Tibial nerve (tissue), 4 donors: Measurements from ENCODE around the gene IGF2R. TPM values are rescaled to one million over a fixed set of nuclear protein-coding genes. Genes with fewer than 3 reads are reported as not detected.

Experiments
- DNase-seq, 2 donors: peaks; one replicate each; pipeline ENCODE4 v3.0.0-alpha.2; 2019; ENCODE audit warnings: low spot score in 2 of 2
- H3K27ac ChIP-seq, 4 donors: fragments of 200-600 bp; sonication (generic) in 3 of 4; one replicate each; pipeline ENCODE4 v1.5.1; 2017 to 2019; ENCODE audit warnings: mild to moderate bottlenecking in 1 of 4
- H3K27me3 ChIP-seq, 2 donors: fragments of 200-600 bp; sonication (generic) in 1 of 2; one replicate each; pipeline versions ENCODE4 v1.5.1 to v1.6.0; 2017 to 2019
- H3K36me3 ChIP-seq, 3 donors: fragments of 200-600 bp; sonication (generic); one replicate each; pipeline ENCODE4 v1.5.1; 2018 to 2019
- H3K4me1 ChIP-seq, 4 donors: fragments of 200-600 bp; sonication (generic) in 3 of 4; one replicate each; pipeline ENCODE4 v1.5.1; 2017 to 2019
- H3K4me3 ChIP-seq, 4 donors: fragments of 200-600 bp; sonication (generic) in 3 of 4; one replicate each; pipeline ENCODE4 v1.5.1; 2017 to 2019; ENCODE audit warnings: mild to moderate bottlenecking in 1 of 4, moderate library complexity in 1 of 4
- H3K9me3 ChIP-seq, 4 donors: fragments of 200-600 bp; sonication (generic) in 3 of 4; one replicate each; pipeline ENCODE4 v1.5.1; 2017 to 2019
- CTCF ChIP-seq, 5 experiments: fragments of 200-600 bp in 3 of 5; fragments of 450-650 bp in 2 of 5; sonication (generic) in 3 of 5; IDR thresholded peaks; one replicate each; pipeline ENCODE4 v1.5.1; 2016 to 2019; ENCODE audit warnings: antibody characterized with exemption in 5 of 5, mild to moderate bottlenecking in 3 of 5, moderate library complexity in 2 of 5
- EP300 ChIP-seq, 2 donors: sonication (generic); formaldehyde crosslinking; IDR thresholded peaks; one replicate each; pipeline ENCODE4 v1.6.1; 2017; ENCODE audit warnings: antibody characterized with exemption in 2 of 2, mild to moderate bottlenecking in 1 of 2
- POLR2A ChIP-seq, 2 donors: fragments of 450-650 bp; IDR thresholded peaks; one replicate each; pipeline ENCODE4 v1.6.1; 2017; ENCODE audit warnings: antibody characterized with exemption in 2 of 2, mild to moderate bottlenecking in 2 of 2, moderate library complexity in 2 of 2
- WGBS, 2 donors: methylation state at CpG; one replicate each; pipeline ENCODE4 v1.1.5; 2018; 5-methylcytosine and 5-hydroxymethylcytosine counted together
- total RNA-seq, 4 donors: library from RNA; depleted of rRNA; stranded (reverse); fragments of >200 nt; gene quantifications; one replicate each; pipeline ENCODE4 v1.1.0, GENCODE V29; 2016

The IGF2R gene
- total RNA-seq, 4 donors from 2014 or later = 60.1 to 81.3 (median 68.5) TPM

GRCh38 chr6:160141001-160141726 is 172.3 kb downstream of the IGF2R start:
- TF ChIP-seq CTCF (IDR thresholded peaks at IDR 0.05) = no peak
- no peak for TF ChIP-seq POLR2A (IDR thresholded peaks at IDR 0.05)
- TF ChIP-seq EP300 (IDR thresholded peaks at IDR 0.05) = peak in 1 of 2 donors; percentile 23
- Histone ChIP-seq H3K9me3 (no peaks in the 10 kb centered on the region), H3K4me3 (no peak overlapping the region), H3K36me3 (no peaks in the 10 kb centered on the region), H3K4me1 (peaks cover 0 to 15% (median 2%) of the 10 kb centered on the region in 4 donors), H3K27me3 (no peaks in the 10 kb centered on the region), H3K27ac (peak overlapping the region in 2 of 4 donors; percentile 18 to 55)
- WGBS, 2 donors = 54 to 55% methylated on average over 5 of the region's 5 CpGs
- DNase-seq = peak in 1 of 2 donors; percentile 20

GRCh38 chr6:160142115-160142715 is 173.3 kb downstream of the IGF2R start:
- peaks cover 0 to 15% (median 2%) of the 10 kb centered on the region in 4 donors for H3K4me1 ChIP-seq
- TF ChIP-seq EP300 (IDR thresholded peaks at IDR 0.05) = no peak
- TF ChIP-seq POLR2A (IDR thresholded peaks at IDR 0.05) = no peak
- TF ChIP-seq CTCF (IDR thresholded peaks at IDR 0.05) = no peak
- H3K4me3 ChIP-seq = no peak overlapping the region
- H3K36me3 ChIP-seq = no peaks in the 10 kb centered on the region
- 77 to 82% methylated on average over 8 of the region's 8 CpGs for WGBS, 2 donors
- H3K27ac ChIP-seq = peak overlapping the region in 2 of 4 donors; percentile 18 to 55
- no peak for DNase-seq
- no peaks in the 10 kb centered on the region for H3K27me3 ChIP-seq
- H3K9me3 ChIP-seq = no peaks in the 10 kb centered on the region

GRCh38 chr6:160146454-160147145 is 177.7 kb downstream of the IGF2R start:
- TF ChIP-seq POLR2A (IDR thresholded peaks at IDR 0.05) (no peak), CTCF (IDR thresholded peaks at IDR 0.05) (no peak), EP300 (IDR thresholded peaks at IDR 0.05) (no peak)
- Histone ChIP-seq H3K36me3 (no peaks in the 10 kb centered on the region), H3K4me3 (no peak overlapping the region), H3K4me1 (peaks cover 0 to 2% (median 0%) of the 10 kb centered on the region in 4 donors), H3K27me3 (no peaks in the 10 kb centered on the region), H3K27ac (no peak overlapping the region), H3K9me3 (no peaks in the 10 kb centered on the region)
- DNase-seq = no peak
- 85 to 86% methylated on average over 6 of the region's 6 CpGs for WGBS, 2 donors

- Histone ChIP-seq H3K4me3 (no peak overlapping the region), H3K9me3 (no peaks in the 10 kb centered on the region), H3K4me1 (no peaks in the 10 kb centered on the region), H3K27ac (no peak overlapping the region), H3K27me3 (no peaks in the 10 kb centered on the region), H3K36me3 (no peaks in the 10 kb centered on the region)
- DNase-seq = no peak
- no peak for TF ChIP-seq CTCF (IDR thresholded peaks at IDR 0.05)
- no peak for TF ChIP-seq EP300 (IDR thresholded peaks at IDR 0.05)
- TF ChIP-seq POLR2A (IDR thresholded peaks at IDR 0.05) = no peak
- 80 to 85% methylated on average over 3 of the region's 3 CpGs for WGBS, 2 donors
Measured at GRCh38 chr6:160147146-160147536, 178.3 kb downstream of the IGF2R start.

GRCh38 chr6:160154471-160154870 is 185.6 kb downstream of the IGF2R start:
- Histone ChIP-seq H3K4me3 (no peak overlapping the region), H3K27ac (no peak overlapping the region), H3K27me3 (no peaks in the 10 kb centered on the region), H3K4me1 (no peaks in the 10 kb centered on the region), H3K9me3 (peaks cover 0 to 9% (median 0%) of the 10 kb centered on the region in 4 donors), H3K36me3 (peaks cover 0 to 36% (median 0%) of the 10 kb centered on the region in 3 donors)
- TF ChIP-seq POLR2A (IDR thresholded peaks at IDR 0.05) (no peak), EP300 (IDR thresholded peaks at IDR 0.05) (no peak), CTCF (IDR thresholded peaks at IDR 0.05) (no peak)
- 88 to 97% methylated on average over 3 of the region's 3 CpGs for WGBS, 2 donors
- DNase-seq = no peak
